Esophagus muscularis mucosa (tissue), 3 donors: ENCODE measurements around the gene MYO10.

ENCODE experiments used
- POLR2A ChIP-seq: fragments of 450-650 bp; IDR thresholded peaks from one replicate; pipeline ENCODE4 v1.6.1; 2017; ENCODE audit warnings: antibody characterized with exemption, moderate library complexity, mild to moderate bottlenecking, low read depth
- POLR2AphosphoS5 ChIP-seq, 2 donors: sonication (generic); formaldehyde crosslinking; IDR thresholded peaks; one replicate each; pipeline ENCODE4 v1.6.1; 2017; ENCODE audit warnings: antibody characterized with exemption in 2 of 2
- TF ChIP-seq, protein P1 (sequence below), 3 experiments: fragments of 200-600 bp in 2 of 3; fragments of 450-650 bp in 1 of 3; sonication (generic) in 2 of 3; IDR thresholded peaks; one replicate each; pipeline ENCODE4 v1.5.1; 2017 to 2019; ENCODE audit warnings: antibody characterized with exemption in 3 of 3, mild to moderate bottlenecking in 2 of 3, moderate library complexity in 1 of 3

DNA sequence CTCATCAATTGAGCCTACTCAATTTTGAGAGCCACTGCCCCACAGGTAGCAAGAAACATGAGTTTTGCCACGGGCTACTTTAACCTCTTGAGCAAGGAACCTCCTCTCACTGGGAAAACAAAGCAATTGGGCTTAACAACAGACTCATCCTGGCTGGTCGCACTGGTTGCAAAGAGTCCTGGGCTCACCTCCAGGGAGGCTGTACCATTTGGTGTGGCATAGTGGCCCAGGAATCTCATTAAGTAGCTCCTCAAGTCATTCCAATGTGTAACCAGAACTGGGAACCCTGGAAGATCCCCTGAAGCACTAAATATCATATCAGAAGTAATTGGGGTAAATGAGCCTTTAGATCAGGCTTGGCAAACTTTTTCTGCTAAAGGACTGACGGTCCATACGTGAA lies 78.5 kb downstream of the MYO10 start:
- no peak for TF ChIP-seq POLR2AphosphoS5 (IDR thresholded peaks at IDR 0.05)
- no peak for TF ChIP-seq POLR2A
- TF ChIP-seq, protein P1, sequence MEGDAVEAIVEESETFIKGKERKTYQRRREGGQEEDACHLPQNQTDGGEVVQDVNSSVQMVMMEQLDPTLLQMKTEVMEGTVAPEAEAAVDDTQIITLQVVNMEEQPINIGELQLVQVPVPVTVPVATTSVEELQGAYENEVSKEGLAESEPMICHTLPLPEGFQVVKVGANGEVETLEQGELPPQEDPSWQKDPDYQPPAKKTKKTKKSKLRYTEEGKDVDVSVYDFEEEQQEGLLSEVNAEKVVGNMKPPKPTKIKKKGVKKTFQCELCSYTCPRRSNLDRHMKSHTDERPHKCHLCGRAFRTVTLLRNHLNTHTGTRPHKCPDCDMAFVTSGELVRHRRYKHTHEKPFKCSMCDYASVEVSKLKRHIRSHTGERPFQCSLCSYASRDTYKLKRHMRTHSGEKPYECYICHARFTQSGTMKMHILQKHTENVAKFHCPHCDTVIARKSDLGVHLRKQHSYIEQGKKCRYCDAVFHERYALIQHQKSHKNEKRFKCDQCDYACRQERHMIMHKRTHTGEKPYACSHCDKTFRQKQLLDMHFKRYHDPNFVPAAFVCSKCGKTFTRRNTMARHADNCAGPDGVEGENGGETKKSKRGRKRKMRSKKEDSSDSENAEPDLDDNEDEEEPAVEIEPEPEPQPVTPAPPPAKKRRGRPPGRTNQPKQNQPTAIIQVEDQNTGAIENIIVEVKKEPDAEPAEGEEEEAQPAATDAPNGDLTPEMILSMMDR (IDR thresholded peaks at IDR 0.05), result no peak
